GM12872 (cell line): Measurements from ENCODE around the gene CACNB3.

Source experiments
- TF ChIP-seq, protein P1 (sequence below): IDR thresholded peaks from 3 replicates; pipeline ENCODE4 v1.5.1; 2011; ENCODE audit warnings: low read depth, mild to moderate bottlenecking, low read length, moderate library complexity; ENCODE audit not compliant: insufficient read depth

CACNB3 gene

DNA sequence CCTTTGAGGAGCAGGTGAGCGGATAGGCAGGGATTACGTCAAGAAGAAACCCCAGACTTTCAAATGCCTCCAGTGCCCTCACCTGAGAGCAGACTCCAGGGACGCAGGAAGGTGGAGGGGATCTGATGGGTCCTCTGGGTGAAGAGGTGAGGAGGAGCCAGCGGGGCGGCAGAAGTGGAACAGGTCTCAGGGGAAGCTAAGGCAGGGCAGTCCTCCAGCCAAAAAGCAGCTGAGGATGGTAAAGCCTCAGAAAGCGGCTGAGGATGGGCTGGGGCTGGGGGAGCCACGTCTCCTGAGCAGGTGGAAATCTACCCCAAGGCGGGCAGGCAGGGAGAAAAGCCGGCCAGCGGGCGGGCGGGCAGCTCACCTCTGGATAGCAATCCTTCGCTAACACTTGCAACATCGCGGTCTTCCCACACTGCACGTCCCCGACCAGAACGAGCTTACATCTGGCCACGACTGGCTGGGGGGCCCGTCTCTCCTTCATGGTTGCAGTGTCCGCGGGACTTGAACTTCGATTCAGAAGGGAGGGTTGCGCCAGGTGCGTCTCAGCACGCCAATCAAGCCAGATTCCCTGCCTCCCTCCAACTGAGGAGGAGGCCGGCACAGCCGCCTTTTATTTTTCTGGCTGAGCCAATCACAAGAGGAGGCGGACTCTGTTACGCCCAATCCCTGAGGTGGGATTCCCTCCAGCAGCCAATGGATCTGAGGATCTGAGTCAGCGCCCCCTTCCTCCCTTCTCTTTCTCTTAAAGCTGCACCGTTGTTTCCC lies 47.2 kb downstream of the CACNB3 start, which contains the start of gene RND1:
RND1 (minus strand) TSS at position 590 of the 771 bp plus-strand sequence; CDS start at position 487, 103 bp downstream.
- TF ChIP-seq, protein P1, sequence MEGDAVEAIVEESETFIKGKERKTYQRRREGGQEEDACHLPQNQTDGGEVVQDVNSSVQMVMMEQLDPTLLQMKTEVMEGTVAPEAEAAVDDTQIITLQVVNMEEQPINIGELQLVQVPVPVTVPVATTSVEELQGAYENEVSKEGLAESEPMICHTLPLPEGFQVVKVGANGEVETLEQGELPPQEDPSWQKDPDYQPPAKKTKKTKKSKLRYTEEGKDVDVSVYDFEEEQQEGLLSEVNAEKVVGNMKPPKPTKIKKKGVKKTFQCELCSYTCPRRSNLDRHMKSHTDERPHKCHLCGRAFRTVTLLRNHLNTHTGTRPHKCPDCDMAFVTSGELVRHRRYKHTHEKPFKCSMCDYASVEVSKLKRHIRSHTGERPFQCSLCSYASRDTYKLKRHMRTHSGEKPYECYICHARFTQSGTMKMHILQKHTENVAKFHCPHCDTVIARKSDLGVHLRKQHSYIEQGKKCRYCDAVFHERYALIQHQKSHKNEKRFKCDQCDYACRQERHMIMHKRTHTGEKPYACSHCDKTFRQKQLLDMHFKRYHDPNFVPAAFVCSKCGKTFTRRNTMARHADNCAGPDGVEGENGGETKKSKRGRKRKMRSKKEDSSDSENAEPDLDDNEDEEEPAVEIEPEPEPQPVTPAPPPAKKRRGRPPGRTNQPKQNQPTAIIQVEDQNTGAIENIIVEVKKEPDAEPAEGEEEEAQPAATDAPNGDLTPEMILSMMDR = 0 out of 3 replicates have a peak, but pooled peaks have one; percentile 8

DNA sequence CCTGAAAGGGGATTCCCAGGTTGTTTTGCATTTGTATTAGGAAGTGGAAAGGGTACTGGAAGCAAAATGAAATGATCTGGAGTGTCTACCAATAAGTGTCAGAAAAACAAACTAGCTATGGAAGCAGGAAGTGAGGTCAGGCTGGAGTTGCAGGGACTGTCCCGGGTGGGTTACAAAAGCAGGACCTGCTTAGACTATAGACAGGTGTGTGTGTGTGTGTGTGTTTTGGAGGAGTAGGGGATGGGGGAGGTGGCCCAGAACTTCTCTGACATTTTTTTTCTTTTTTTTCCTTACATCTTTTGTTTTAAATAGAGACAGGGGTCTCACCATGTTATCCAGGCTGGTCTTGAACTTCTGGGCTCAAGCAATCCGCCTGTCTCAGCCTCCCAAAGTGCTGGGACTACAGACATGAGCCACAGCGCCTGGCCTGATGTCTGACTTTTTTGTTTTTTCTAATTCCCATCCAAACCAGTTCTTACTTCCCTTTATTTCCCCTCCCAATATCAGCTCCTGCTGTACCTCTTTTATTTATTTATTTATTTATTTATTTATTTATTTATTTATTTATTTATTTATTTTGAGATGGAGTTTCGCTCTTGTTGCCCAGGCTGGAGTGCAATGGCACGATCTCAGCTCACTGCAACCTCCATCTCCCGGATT lies 47.9 kb downstream of the CACNB3 start:
- TF ChIP-seq, protein P1 = no peak

DNA sequence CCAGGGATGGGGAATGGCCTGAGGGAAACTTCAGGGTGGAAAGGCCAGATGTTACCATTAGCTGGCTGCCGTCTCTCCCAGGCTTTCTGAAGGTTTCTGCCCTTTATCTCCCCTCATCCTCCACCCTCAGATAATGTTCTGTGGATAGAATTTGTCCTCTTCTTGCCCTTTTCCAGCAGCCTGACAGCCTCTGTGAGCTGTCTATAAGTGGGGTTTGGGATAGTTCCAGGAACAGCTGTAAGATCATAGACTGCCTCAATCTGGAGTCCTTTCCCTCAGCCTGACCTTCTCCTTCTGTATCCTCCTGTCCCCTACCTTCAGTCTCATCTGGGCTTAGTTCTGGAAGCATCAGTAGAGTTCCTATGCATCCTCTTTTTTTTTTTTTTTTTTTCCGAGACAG lies 50.2 kb downstream of the CACNB3 start:
- TF ChIP-seq, protein P1 = no peak

DNA sequence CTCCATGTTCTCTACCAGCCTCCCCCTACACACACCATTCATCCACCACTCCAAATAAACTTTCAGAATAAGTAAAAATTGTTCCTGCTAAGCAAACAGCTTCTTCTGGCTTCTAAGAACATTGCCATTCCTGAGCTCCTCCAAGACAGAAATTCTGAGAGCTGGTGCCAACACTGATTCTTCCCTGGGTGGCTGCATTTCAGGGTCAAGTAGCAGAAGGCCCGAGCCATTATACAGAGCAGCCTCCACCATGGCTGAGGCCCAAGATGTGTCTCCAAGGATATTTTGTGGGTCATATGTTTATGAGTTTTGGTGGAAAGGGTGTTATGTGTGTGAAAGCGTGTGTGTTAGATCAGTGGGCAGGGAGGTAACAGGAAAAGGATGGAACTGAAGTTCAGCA lies 50.9 kb downstream of the CACNB3 start:
- TF ChIP-seq, protein P1 = no peak

DNA sequence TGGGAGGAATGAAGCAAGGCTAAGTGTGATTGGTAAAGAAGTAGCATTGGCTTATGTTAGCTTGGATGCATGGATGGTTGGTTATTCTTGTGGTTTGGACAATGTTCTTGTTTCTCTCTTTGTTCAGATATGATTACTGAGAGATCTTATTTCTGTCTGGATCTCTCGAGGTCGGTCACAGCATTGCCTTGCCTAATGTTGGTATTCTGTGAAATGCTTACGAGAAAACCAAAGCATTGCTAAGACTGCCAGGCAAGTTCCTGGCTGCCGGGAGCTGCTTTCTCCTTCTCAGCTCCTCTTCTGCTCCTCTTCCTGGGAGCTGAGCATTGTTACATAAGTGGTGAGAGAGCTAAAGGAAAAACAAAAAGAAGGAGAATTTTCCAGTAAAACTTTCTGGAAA lies 54.8 kb downstream of the CACNB3 start:
- TF ChIP-seq, protein P1 = no peak

DNA sequence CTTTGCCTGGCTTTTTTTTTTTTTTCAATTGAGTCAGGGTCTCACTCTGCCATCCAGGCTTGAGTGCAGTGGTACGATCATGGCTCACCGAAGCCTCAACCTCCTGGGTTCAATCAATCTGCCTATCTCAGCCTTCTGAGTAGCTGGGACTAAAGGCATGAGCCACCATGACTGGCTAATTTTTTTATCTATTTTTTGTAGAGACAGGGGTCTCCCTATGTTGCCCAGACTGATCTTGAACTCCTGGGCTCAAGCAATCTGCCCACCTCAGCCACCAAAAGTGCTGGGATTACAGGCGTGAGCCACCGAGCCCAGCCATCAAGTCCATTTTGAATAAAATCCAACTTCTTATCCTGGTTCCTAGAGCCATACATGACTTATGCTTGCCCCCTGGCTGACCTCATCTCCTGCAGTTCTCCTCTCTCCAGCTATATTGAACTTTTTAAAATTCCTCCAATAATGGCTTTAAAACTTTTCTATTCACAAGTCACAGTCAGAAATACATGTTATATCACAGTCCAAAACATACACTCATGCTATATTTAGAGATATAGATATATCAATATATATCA lies 57.7 kb downstream of the CACNB3 start:
- TF ChIP-seq, protein P1 = no peak
